HepG2 (cell line): ENCODE measurements around the gene ITPRIP. TPM values are rescaled to one million over a fixed set of nuclear protein-coding genes. Genes with fewer than 3 reads are reported as not detected.

ENCODE experiments used
- CSRNP2 ChIP-seq: sonication (generic); formaldehyde crosslinking; conservative IDR thresholded peaks from 2 replicates; pipeline ENCODE4 v1.8.0; 2022; ENCODE audit warnings: low read depth, missing genetic modification reagents
- ELF3 ChIP-seq: IDR thresholded peaks from 2 replicates; pipeline ENCODE4 v1.6.1; 2016; ENCODE audit warnings: missing genetic modification reagents, missing compliant biosample characterization
- FOXJ3 ChIP-seq: sonication (generic); formaldehyde crosslinking; IDR thresholded peaks from 2 replicates; pipeline ENCODE4 v1.4.0; 2020; ENCODE audit warnings: missing genetic modification reagents, mild to moderate bottlenecking, borderline replicate concordance
- HMGXB3 ChIP-seq: sonication (generic); formaldehyde crosslinking; IDR thresholded peaks from 2 replicates; pipeline ENCODE4 v1.4.0; 2020; ENCODE audit warnings: missing genetic modification reagents, borderline replicate concordance
- MAFF ChIP-seq: IDR thresholded peaks from 2 replicates; pipeline ENCODE4 v1.6.1; 2011; ENCODE audit warnings: low read depth, low read length, improper control_type of control experiment
- MED1 ChIP-seq: sonication (generic); formaldehyde crosslinking; IDR thresholded peaks from 2 replicates; pipeline ENCODE4 v1.4.0; 2020; ENCODE audit warnings: missing genetic modification reagents
- MIER3 ChIP-seq: IDR thresholded peaks from 2 replicates; pipeline ENCODE4 v1.6.1; 2016; ENCODE audit warnings: missing compliant biosample characterization, borderline replicate concordance
- MZF1 ChIP-seq: sonication (generic); formaldehyde crosslinking; IDR thresholded peaks from 2 replicates; pipeline ENCODE4 v1.8.1; 2023; ENCODE audit warnings: mild to moderate bottlenecking, missing genetic modification reagents, borderline replicate concordance
- NR2F6 ChIP-seq, 2 experiments: IDR thresholded peaks; 2 replicates each; pipeline ENCODE4 v1.6.1; 2016; ENCODE audit warnings: antibody characterized with exemption in 1 of 2, mild to moderate bottlenecking in 1 of 2
- RFX5 ChIP-seq: IDR thresholded peaks from 2 replicates; pipeline ENCODE4 v1.6.1; 2011; ENCODE audit warnings: low read depth, low read length, improper control_type of control experiment
- SRSF9 ChIP-seq: fragments of 200-400 bp; formaldehyde crosslinking; IDR thresholded peaks from 2 replicates; pipeline ENCODE4 v1.6.1; 2018; ENCODE audit warnings: borderline replicate concordance, mild to moderate bottlenecking, low read depth, low read length; ENCODE audit not compliant: insufficient read depth, poor library complexity, severe bottlenecking
- TBL1XR1 ChIP-seq: fragments of 150-350 bp; IDR thresholded peaks from 2 replicates; pipeline ENCODE4 v1.6.1; 2014; ENCODE audit warnings: borderline replicate concordance, low read length; ENCODE audit not compliant: partially characterized antibody
- TBX3 ChIP-seq: fragments of 450-650 bp; IDR thresholded peaks from 2 replicates; pipeline ENCODE4 v1.6.1; 2017; ENCODE audit warnings: antibody characterized with exemption, mild to moderate bottlenecking, inconsistent platforms, borderline replicate concordance
- THYN1 ChIP-seq: sonication (generic); formaldehyde crosslinking; IDR thresholded peaks from 2 replicates; pipeline ENCODE4 v1.8.1; 2023; ENCODE audit warnings: low read depth, mild to moderate bottlenecking, moderate library complexity, missing genetic modification reagents, borderline replicate concordance
- TOE1 ChIP-seq: sonication (generic); formaldehyde crosslinking; IDR thresholded peaks from 2 replicates; pipeline ENCODE4 v1.4.0; 2020; ENCODE audit warnings: mild to moderate bottlenecking, missing genetic modification reagents
- YEATS4 ChIP-seq: sonication (generic); formaldehyde crosslinking; IDR thresholded peaks from 2 replicates; pipeline ENCODE4 v1.4.0; 2020; ENCODE audit warnings: missing genetic modification reagents, borderline replicate concordance
- ZBTB20 ChIP-seq: sonication (generic); formaldehyde crosslinking; IDR thresholded peaks from 2 replicates; pipeline ENCODE4 v1.8.1; 2023; ENCODE audit warnings: missing genetic modification reagents, low read depth, mild to moderate bottlenecking, borderline replicate concordance
- ZFP62 ChIP-seq: sonication (generic); formaldehyde crosslinking; IDR thresholded peaks from 2 replicates; pipeline ENCODE4 v1.4.0; 2020; ENCODE audit warnings: missing genetic modification reagents
- ZNF225 ChIP-seq: sonication (generic); formaldehyde crosslinking; IDR thresholded peaks from 2 replicates; pipeline ENCODE4 v1.4.0; 2020; ENCODE audit warnings: mild to moderate bottlenecking, missing genetic modification reagents
- ZNF230 ChIP-seq: sonication (generic); formaldehyde crosslinking; IDR thresholded peaks from 2 replicates; pipeline ENCODE4 v1.4.0; 2020; ENCODE audit warnings: mild to moderate bottlenecking, missing genetic modification reagents
- ZNF503 ChIP-seq: sonication (generic); formaldehyde crosslinking; IDR thresholded peaks from 2 replicates; pipeline ENCODE4 v1.4.0; 2020; ENCODE audit warnings: missing genetic modification reagents
- ZNF510 ChIP-seq: sonication (generic); formaldehyde crosslinking; IDR thresholded peaks from 2 replicates; pipeline ENCODE4 v1.4.0; 2020; ENCODE audit warnings: low read depth, mild to moderate bottlenecking, missing genetic modification reagents
- ZNF670 ChIP-seq: sonication (generic); formaldehyde crosslinking; IDR thresholded peaks from 2 replicates; pipeline ENCODE4 v1.8.0; 2022; ENCODE audit warnings: mild to moderate bottlenecking, missing genetic modification reagents, borderline replicate concordance
- ZNF724P ChIP-seq: sonication (generic); formaldehyde crosslinking; IDR thresholded peaks from 2 replicates; pipeline ENCODE4 v1.8.0; 2022; ENCODE audit warnings: missing genetic modification reagents, borderline replicate concordance
- polyA plus RNA-seq, 8 experiments: library from polyadenylated mRNA; depleted of rRNA in 3 of 8; stranded (reverse) in 7 of 8; unstranded in 1 of 8; fragments of >200 nt; fragmentation: Illumina TruSeq in 4 of 8; extraction: Trizol in 4 of 8; gene quantifications; 2 replicates each; pipeline versions ENCODE4 v1.2.1 to v1.2.3, GENCODE V29; 2011 to 2016; ENCODE audit warnings: low read depth in 4 of 8, missing spikeins in 1 of 8, mixed read lengths in 1 of 8; ENCODE audit not compliant: insufficient read depth in 1 of 8
- total RNA-seq, 5 experiments: library from RNA; depleted of rRNA; stranded (reverse); fragments of >200 nt; fragmentation: Illumina TruSeq; extraction: Trizol; gene quantifications; 2 replicates each; pipeline ENCODE4 v1.2.3, GENCODE V29; 2016; ENCODE audit warnings: low read depth in 1 of 5

Gene ITPRIP
- total and polyA plus RNA-seq, 2 of the 13 experiments (the other 11 are each of a cell fraction or from before 2014, with no cell fraction given) = 1.00 to 2.8 TPM

GRCh38 chr10:104288355-104288754, 49.9 kb downstream of the ITPRIP start (continued):
- no peak for TF ChIP-seq MZF1 (CRISPR knock-in tag)
- no peak for TF ChIP-seq ZNF230
- TF ChIP-seq TOE1 (CRISPR knock-in tag) = no peak
- TF ChIP-seq ZFP62 (CRISPR knock-in tag) = no peak
- TF ChIP-seq MIER3 (CRISPR knock-in tag) = peak; percentile 85; the same call in 1 of the 2 replicates
- peak; percentile 95 for TF ChIP-seq FOXJ3 (CRISPR knock-in tag)
- peak; percentile 12; the same call in 1 of the 2 replicates for TF ChIP-seq MAFF
- peak; percentile 83 for TF ChIP-seq TBL1XR1
- TF ChIP-seq MED1 = peak; percentile 96
- TF ChIP-seq ZNF670 = 0 out of 2 replicates have a peak, but pooled peaks have one; percentile 35
- no peak for TF ChIP-seq YEATS4 (CRISPR knock-in tag)
- TF ChIP-seq SRSF9 = no peak
- TF ChIP-seq ZNF225 = no peak
- TF ChIP-seq ZNF724P (CRISPR knock-in tag) = no peak
- no peak for TF ChIP-seq ZNF510
- peak; percentile 96 for TF ChIP-seq ELF3 (CRISPR knock-in tag)
- 0 out of 2 replicates have a peak, but pooled peaks have one; percentile 47 for TF ChIP-seq HMGXB3
- no peak for TF ChIP-seq CSRNP2 (CRISPR knock-in tag)
- no peak; the same call in 1 of the 2 replicates for TF ChIP-seq ZNF503
- TF ChIP-seq THYN1 (CRISPR knock-in tag) = no peak
- TF ChIP-seq NR2F6 (IDR thresholded peaks at IDR 0.05) = peak; percentile 77
- peak; percentile 59 for TF ChIP-seq NR2F6 (CRISPR knock-in tag; IDR thresholded peaks at IDR 0.05)
- peak; percentile 73; the same call in 1 of the 2 replicates for TF ChIP-seq TBX3
- peak; percentile 95; the same call in 1 of the 2 replicates for TF ChIP-seq ZBTB20 (CRISPR knock-in tag)
- TF ChIP-seq RFX5 = no peak
